ENCODE data around the gene NFE2L3.
"Not testable (repeated sequence)": the region's sequence is repeated elsewhere in the genome, so short reads cannot be mapped to it uniquely, and the experiment has no call there.

Gene NFE2L3

DNA sequence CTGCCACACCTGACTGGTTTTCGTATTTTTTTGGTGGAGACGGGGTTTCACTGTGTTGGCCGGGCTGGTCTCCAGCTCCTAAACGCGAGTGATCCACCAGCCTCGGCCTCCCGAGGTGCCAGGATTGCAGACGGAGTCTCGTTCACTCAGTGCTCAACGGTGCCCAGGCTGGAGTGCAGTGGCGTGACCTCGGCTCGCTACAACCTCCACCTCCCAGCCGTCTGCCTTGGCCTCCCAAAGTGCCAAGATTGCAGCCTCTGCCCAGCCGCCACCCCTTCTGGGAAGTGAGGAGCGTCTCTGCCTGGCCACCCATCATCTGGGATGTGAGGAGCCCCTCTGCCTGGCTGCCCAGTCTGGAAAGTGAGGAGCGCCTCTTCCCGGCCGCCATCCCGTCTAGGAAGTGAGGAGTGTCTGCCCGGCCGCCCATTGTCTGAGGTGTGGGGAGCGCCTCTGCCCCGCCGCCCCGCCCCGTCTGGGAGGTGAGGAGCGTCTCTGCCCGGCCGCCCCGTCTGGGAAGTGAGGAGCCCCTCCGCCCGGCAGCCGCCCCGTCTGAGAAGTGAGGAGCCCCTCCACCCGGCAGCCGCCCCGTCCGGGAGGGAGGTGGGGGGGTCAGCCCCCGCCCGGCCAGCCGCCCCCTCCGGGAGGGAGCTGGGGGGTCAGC, 4.2 kb upstream of the NFE2L3 start:
- not testable (repeated sequence) for DNase-seq (ENCODE audit: low read depth, low spot score)

DNA sequence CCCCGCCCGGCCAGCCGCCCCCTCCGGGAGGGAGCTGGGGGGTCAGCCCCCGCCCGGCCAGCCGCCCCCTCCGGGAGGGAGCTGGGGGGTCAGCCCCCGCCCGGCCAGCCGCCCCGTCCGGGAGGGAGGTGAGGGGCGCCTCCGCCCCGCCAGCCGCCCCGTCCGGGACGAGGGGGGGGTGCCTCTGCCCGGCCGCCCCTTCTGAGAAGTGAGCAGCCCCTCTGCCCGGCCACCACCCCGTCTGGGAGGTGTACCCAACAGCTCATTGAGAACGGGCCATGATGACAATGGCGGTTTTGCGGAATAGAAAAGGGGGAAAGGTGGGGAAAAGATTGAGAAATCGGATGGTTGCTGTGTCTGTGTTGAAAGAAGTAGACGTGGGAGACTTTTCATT, 3.7 kb upstream of the NFE2L3 start:
- DNase-seq (ENCODE audit: low read depth, low spot score): not testable (repeated sequence)

DNA sequence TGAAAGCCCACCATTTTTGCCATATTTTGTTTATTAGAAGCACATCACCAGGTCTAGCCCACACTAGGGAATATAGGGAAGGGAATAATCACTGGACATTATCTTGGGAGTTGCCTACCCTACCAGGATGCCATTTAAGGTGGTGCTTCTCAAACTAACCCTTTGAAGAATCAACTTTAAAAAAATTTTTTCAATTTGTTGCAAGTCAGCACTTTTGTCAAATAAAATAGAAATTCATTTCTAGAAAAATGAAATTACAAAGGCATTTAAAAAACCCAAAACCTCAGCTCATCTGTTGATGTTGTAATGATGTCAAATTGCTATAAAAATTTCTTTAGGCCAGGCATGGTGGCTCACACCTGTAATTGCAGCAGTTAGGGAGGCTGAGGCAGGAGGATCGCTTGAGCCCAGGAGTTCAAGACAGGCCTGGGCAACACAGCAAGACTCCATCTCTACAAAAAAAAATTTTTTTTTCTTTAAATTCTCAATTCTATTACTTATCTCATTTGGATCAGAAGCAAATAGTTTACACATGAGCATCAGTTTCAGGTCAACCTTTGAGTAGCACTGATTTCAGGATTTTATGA, 2.5 kb upstream of the NFE2L3 start:
- DNase-seq (ENCODE audit: low read depth, low spot score): no peak

DNA sequence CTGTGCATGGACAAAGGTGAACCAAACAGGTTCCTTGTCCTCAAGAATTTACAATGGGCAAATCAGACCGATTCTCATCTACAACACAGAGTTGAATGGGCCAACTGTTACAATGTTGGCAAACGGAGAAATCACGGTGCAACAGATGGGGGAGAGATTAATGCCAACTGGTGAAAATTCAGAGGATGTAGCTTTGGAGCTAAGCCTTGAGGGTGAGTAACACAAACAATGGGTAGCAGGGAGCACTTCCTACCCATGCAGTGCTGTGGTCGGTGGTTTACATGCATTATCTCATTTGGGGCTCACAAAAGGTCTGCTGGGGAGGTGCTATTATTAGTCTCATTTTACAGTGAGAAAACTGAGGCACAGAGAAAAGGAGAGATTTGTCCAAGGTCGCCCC, 902 bp upstream of the NFE2L3 start:
- DNase-seq (ENCODE audit: low read depth, low spot score): no peak

DNA sequence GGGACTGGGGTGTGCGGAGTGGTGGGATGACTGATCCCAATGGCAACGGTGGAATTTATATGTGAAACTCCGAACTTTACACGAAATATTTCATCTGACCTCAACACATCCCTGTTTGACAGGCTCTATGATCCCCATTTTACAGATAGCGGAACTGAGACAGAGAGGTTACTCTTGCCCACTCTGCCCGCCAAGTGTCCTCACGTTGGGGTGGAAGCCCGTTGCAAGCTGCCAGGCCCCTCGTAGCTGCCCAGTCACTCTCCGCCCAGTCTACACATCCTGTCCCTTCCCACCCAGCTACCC, 397 bp upstream of the NFE2L3 start:
- DNase-seq (ENCODE audit: low read depth, low spot score): no peak

DNA sequence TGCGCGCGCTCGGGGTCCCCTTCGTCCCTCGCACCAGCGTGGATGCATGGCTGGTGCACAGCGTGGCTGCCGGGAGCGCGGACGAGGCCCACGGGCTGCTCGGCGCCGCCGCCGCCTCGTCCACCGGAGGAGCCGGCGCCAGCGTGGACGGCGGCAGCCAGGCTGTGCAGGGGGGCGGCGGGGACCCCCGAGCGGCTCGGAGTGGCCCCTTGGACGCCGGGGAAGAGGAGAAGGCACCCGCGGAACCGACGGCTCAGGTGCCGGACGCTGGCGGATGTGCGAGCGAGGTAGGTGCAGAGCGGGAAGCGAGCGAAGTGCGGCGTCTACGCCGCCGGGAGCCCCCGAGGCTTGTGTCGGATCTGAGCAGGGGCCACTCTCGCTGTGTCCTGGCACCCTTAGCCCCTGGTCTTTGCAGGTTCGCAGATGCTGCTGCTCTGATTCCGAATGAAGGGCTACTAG, 813 bp downstream of the NFE2L3 start:
- DNase-seq (ENCODE audit: low read depth, low spot score): not testable (repeated sequence)

DNA sequence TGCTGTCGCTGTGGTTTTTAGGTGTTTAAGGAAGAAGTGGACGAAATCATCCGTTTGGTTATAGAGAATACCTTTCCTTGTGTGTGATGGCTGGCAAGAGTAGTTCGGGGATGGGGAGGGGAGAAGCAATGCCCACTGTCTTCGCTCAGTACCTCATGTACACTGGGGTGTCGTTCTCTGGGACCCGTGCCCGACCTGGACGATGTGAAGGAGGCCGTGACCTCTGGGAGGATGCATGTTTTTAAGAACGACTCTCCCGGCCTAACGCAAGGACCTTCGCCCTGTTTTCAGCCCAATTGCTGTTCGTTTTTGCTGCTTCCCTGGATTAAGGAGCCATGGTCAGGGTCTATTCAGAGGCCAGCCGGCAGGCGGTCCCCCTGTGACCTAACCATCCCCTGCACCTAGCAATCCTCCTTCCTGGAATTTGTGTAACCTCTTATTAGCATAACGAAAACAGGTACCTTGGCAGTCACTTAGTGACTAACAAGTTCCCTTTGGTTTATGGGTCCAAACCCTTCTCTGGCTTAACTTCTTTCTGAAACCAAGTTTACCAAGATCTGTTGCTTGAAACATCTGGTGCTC, 1.3 kb downstream of the NFE2L3 start:
- DNase-seq (ENCODE audit: low read depth, low spot score): no peak

DNA sequence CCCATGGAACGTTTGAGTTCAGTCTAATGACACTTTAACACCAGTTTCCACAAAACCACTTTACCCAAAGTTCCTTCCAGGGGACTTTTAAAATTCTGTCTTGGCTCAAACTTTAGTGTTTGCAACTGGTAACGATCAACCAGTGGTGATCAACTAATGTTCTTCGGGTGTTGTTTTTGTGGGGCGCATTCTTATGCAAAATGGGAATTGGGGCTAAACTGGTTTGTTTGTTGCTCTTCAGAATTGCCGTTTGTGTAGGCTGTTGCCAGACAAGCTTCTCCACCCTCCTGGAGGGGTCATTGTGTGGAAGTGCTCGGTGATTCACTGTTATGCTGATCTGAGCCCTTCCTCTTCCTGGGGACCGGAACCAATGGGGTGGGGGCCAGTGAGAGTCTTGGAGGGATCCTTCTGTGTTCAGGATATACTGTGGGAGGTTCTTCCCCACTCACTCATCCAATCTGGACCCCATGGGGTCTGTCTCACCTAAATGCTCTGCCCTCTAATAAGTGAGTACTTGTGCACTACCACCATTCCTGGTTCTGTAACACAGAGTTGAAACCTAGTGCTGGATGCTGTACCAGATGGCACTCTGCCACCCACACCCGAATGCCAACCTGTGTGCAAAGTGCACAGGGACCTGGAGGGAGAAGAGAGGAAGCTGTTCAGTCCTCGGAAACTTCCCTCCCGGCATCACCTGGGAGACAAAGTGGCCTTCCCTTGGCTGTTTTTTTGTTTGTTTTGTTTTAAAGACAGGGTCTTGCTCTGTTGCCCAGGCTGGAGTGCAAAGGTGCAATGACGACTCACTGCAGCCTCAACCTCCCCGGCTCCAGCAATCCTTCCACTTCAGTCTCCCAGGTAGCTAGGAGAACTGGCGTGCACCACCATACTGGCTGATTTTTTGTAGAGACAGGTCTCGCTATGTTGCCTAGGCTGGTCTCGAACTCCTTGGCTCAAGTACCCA, 2.1 kb downstream of the NFE2L3 start:
- peak; percentile 90 for DNase-seq (ENCODE audit: low read depth, low spot score)

DNA sequence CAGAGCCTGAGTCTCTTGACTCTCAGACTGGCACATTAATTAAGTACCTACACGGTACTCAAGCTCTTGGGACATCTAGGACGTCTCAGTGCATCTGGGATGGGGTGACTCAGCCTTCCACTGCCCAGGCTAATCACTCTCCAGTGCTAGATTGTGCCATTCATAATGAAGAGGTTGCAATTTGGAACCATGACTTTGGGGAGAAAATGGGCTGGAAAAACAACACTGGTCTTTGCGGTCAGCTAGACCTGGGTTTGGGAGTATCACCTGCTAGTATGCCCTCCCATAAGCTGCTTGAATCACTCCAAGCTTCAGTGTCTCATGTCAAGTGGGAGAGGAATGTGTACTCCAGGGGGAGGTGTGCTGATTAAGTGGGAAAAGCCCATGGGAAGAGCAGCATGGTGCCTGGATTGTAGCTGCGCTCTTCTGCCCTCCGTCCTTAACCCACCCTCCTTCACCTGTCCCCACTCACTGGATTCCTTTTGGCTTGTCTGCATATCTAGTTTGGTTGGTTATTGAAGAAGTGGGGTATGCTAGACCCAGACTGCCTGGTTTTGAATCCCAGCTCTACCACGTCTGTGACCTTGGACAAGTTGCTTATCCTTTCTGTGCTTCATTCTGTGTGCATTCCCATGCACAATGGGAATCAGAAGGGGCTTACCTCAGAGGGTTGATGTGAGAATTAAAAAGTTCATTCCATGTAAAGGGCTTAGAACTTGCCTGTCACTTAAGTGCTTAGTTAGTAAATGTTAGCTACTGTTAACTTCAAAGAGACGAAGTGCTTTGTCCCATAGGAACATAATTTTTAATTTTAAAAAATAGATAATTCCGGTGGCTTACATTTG, 3.8 kb downstream of the NFE2L3 start:
- DNase-seq (ENCODE audit: low read depth, low spot score): no peak

DNA sequence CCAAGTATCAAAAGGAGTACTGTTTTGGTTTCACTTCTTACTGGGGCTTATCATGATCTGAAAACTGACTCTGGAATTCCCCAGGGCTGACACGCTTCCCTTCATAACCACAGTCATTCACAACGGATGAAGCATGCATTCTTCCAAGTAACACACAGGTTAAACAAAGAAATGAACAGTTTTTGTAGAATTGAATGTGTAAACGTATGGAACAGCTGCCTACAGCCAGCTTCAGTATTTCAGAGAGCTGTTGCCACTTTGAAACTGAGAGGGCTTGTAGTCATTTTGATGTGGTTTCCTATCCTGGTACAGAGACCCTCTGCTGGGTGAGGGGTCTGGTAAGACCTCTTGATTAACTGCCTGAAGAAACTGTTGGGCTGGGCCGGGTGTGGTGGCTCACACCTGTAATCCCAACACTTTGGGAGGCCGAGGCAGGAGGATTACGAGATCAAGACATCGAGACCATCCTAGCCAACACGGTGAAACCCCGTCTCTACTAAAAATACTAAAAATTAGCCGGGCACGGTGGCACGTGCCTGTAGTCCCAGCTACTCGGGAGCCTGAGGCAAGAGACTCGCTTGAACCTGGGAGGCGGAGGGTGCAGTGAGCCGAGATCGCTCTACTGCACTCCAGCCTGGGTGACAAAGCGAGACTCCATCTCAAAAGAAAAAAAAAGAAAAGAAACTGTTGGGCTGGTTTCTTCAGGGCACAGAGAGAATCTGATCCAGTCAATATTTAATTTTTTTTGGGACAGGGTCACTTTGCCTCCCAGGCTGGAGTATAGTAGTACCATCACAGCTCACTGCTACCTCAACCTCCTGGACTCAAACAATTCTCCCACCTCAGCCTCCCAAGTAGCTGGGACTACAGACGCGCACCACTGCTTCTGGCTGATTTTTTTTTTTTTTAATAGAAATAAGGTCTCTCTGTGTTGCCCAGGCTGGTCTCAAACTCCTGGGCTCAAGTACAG, 4.7 kb downstream of the NFE2L3 start:
- no peak for DNase-seq (ENCODE audit: low read depth, low spot score)

DNA sequence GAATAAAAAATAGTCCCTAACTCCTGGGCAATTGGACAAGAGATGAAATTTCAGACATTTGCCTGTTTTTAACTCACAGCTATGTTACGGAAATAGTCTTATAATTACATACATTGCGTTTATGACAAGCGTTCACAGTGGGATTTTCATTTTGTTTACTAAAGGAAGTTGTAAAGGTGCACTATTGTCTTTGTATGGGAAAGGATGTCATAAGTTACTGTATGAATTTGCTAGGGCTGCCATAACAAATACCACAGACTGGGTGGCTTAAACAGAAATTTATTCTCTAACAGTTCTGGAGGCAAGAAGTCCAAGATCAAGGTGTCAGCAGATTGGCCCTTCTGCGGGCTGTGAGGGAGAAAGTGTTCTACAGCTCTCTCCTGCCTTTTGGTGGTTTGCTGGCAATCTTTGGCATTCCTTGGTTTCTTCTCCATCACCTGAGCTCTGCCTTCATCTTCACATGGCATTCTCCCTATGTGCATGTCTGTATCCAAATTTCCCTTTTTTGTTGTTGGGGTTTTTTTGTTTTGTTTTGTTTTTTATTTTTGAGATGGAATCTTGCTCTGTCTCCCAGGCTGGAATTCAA, 5.6 kb downstream of the NFE2L3 start:
- no peak for DNase-seq (ENCODE audit: low read depth, low spot score)

DNA sequence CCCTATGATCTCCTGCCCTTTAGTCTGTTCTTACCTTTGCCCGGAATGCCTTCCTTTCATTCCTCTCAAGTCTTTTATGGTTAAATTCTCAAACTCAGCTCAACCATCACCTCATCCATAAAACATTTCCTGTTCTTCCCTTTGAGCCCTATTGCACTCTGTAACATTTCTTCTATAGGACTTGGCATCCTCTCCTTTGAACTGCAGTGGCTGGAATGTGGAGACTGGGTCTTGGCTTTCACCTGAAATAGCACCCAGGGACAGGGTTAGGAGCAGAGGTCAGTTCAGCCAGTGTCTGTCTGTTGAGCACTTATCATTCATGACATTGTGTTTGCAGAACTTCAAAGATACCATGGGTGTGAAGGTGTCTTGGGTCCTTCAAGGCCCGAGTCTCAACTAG, 7.2 kb downstream of the NFE2L3 start:
- no peak for DNase-seq (ENCODE audit: low read depth, low spot score)

DNA sequence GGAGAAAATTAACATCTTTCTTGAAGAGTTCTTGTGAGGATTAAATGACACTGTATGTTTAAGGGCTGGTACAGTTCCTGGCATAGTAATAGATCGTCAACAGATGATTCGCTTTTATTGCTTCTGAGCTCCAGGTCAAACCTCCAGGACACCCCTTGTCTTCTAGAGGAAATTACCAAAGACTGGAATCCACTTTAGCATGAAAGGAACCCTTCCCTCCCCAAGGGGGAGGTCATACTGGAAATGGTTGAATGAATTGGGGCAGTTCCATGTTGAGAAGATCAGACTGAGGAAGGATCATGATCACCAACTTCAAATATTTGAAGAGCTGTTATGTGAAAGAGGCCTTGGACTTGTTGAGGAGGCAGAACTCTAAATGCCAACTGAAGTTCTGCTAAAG, 8.9 kb downstream of the NFE2L3 start:
- DNase-seq (ENCODE audit: low read depth, low spot score): no peak

DNA sequence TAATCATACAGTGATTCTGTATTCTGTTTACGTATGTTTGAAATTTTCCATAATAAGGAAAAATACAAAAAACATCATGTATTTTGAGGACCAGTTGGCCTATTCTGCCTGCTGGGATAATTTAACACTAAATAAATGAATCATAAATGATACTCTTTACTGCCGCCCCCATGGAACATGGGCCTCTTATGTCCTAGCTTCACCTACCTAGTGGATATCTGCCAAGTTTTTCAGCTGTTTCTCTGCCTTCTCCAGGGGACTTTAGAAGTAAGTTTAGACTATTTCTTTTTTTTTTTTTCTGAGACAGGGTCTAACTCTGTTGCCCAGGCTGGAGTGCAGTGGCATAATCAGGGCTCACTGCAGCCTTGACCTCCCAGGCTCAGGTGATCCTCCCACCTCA, 10.4 kb downstream of the NFE2L3 start:
- no peak for DNase-seq (ENCODE audit: low read depth, low spot score)

DNA sequence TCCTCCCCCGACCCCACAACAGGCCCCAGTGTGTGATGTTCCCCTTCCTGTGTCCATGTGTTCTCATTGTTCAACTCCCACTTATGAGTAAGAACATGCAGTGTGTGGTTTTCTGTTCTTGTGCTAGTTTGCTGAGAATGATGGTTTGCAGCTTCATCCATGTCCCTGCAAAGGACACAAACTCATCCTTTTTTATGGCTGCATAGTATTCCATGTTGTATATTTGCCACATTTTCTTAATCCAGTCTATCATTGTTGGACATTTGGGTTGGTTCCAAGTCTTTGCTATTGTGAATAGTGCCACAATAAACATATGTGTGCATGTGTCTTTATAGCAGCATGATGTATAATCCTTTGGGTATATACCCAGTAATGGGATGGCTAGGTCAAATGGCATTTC, 11.8 kb downstream of the NFE2L3 start:
- DNase-seq (ENCODE audit: low read depth, low spot score): not testable (repeated sequence)

DNA sequence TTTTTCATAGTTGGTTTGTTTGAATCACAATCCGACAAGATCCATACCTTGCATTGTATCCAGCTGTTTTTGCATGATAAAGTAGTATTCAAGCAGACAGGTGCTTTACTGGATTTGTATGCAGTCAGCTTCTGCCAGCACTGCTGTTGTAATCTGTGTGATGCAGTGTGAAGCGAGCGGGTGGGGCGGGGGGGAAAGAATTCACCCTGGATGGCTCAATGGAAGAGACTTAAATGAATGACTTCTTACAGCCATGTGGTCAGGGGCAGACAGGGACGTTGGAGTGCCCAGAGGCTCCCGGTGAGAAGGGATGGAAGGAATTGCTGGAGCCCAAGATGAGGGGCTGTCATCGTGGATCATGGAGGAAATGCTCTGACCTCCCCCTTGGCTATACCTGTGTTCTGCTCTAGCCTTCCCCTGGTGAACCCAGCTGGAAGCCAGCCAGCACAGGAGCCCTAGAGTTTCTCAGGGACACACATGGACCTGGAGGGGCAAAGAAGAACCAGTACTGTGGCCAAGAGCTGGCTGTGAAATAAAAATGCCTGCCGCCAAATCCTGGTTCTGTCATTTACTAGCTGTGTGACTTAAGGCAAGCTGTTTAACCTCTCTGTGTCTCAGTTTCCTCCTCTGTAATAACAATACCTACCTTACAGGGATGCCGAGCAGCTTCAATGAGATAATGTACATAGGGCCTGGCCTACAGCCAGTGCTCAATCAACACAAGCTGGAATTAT, 14.1 kb downstream of the NFE2L3 start:
- DNase-seq (ENCODE audit: low read depth, low spot score): no peak

DNA sequence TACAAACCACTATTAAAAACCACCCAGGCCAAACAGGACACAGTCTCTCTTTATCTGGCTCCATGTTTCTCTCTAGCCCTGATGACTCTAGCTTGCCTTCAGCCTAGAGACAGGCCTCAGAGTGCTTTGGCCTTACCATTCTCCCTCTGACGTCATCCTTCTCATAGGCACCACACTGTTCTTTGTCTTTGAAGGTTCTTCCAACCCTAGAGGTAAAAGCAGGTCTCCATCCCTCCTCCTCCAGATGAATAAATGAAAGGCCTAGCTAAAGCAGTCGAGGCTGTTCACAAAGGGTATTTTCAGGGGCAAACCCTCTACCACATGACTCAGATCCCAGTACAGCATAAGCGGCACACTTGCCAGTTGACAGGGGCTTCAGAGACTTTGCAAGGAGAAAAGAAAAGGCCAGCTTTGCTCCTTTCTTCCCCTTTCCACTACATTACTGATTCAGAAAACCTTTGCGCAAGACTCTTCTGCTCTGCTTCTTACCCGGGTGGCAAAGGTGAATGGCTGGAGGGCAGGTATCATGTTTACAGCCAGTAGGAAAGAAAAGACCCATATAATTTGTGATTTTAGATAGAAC, 14.8 kb downstream of the NFE2L3 start:
- no peak for DNase-seq (ENCODE audit: low read depth, low spot score)

DNA sequence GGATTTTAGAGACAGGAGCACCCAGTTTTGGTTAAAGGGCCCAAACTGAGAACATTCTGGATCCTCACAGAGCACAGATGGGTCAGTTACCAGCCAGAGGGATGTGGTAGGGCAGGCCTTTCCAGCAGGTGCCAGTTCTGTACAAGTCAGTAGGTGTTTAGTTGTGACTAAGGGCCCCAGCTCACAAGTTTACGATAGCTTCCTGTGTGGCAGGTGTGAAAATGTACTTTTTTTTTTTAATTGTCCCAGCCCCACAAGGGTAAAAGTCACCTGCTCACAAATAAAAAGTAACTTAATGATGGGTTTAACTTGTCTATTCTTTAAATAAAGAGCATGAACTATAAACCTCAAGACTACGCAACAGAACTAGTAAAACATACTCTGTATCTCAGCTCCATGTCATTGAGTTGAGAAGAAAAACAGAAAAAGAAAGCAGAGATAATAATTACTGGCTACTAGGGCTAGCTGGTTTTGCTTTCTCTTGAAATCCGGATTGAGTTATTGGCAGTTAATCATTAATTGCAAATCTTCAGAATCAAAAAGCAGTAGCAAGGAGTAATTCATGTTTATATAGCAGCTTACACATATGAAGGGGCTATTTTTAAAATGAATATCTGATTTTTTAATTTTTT, 15.4 kb downstream of the NFE2L3 start:
- DNase-seq (ENCODE audit: low read depth, low spot score): no peak

Data from iPS DF 19.7 (cell line).